Bronchial epithelial cell (primary cell): ENCODE measurements around the gene VHLL. TPM values are rescaled to one million over a fixed set of nuclear protein-coding genes. Genes with fewer than 3 reads are reported as not detected.

Experiments used
- DNase-seq: peaks from one replicate; pipeline ENCODE4 v3.0.0-alpha.2; 2010; ENCODE audit warnings: low read depth
- FAIRE-seq: peaks from 2 replicates; lab custom pipeline; 2011; peaks lifted over from hg19 to GRCh38; lab: Jason Lieb, UNC
- H3K27me3 ChIP-seq: 2 replicates; pipeline ENCODE4 v1.5.1; 2011; ENCODE audit warnings: low read length; ENCODE audit not compliant: control insufficient read depth, insufficient read depth
- H3K36me3 ChIP-seq: 2 replicates; pipeline ENCODE4 v1.5.1; 2011; ENCODE audit warnings: low read length; ENCODE audit not compliant: control insufficient read depth, insufficient read depth
- H3K4me3 ChIP-seq: 2 replicates; pipeline ENCODE4 v1.5.1; 2011; ENCODE audit warnings: mild to moderate bottlenecking, low read depth, low read length, control low read depth
- total RNA-seq: library from RNA; depleted of rRNA; stranded (reverse); fragments of >200 nt; gene quantifications from 2 replicates; pipeline ENCODE4 v1.2.1, GENCODE V29; 2014
- TF ChIP-seq, protein P1 (sequence below): IDR thresholded peaks from 2 replicates; pipeline ENCODE4 v1.5.1; 2011; ENCODE audit warnings: mild to moderate bottlenecking, moderate library complexity, low read length, control low read depth, inconsistent platforms; ENCODE audit not compliant: insufficient read depth, severe bottlenecking

The VHLL gene
- total RNA-seq, 1 donor from 2014 or later, result 0.26 TPM

DNA sequence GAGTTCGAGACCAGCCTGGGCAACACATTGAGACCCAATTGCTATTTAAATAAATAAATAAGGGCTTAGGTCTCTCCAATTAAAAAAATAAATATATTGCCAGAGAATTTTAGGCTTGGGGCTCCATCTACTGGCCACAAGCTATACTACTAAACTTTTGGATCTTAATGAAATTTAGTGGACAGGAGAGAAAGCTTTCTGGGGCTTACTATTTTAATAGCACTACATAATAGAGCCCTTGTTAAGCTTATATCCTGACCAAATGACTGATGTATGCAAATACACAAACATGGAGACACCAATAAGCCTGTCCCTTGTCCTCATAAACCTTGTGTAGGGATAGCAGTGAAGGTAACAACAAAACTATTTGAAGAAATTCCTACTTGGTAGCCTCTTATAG lies 20.6 kb upstream of the VHLL start:
- H3K36me3 ChIP-seq, result peaks cover 35% of the 10 kb centered on the region
- H3K4me3 ChIP-seq, result no peak overlapping the region
- DNase-seq (peak; percentile 21), FAIRE-seq (no peak)
- H3K27me3 ChIP-seq, result no peaks in the 10 kb centered on the region
- TF ChIP-seq, protein P1, sequence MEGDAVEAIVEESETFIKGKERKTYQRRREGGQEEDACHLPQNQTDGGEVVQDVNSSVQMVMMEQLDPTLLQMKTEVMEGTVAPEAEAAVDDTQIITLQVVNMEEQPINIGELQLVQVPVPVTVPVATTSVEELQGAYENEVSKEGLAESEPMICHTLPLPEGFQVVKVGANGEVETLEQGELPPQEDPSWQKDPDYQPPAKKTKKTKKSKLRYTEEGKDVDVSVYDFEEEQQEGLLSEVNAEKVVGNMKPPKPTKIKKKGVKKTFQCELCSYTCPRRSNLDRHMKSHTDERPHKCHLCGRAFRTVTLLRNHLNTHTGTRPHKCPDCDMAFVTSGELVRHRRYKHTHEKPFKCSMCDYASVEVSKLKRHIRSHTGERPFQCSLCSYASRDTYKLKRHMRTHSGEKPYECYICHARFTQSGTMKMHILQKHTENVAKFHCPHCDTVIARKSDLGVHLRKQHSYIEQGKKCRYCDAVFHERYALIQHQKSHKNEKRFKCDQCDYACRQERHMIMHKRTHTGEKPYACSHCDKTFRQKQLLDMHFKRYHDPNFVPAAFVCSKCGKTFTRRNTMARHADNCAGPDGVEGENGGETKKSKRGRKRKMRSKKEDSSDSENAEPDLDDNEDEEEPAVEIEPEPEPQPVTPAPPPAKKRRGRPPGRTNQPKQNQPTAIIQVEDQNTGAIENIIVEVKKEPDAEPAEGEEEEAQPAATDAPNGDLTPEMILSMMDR, result peak; percentile 27

- FAIRE-seq, result no peak
- no peak for DNase-seq
- H3K36me3 ChIP-seq, result peaks cover 34% of the 10 kb centered on the region
These were observed 17.8 kb upstream of the VHLL start for GRCh38 chr1:156316909-156317308.

DNA sequence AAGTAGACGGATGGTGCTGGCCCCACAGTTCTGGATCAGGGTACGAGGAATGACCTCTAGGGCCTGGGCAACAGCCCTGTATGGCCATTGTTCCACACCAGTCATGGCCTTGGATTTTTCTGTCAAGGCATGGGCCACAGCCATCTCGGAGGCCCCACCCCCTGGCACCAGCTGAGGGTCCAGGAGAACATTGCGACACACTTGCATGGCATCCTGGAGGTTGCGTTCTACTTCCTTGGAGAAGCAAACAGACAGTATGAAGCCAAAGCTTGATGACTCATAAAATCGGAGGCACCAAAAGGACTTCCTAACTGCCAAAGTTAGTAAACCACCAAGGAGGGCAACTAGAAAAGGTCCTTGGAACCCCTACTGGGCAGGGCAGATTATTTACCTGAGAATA lies 11.9 kb upstream of the VHLL start:
- Histone ChIP-seq H3K36me3 (peaks cover 19% of the 10 kb centered on the region), H3K27me3 (no peaks in the 10 kb centered on the region), H3K4me3 (no peak overlapping the region)
- FAIRE-seq, result no peak
- TF ChIP-seq, protein P1, result no peak
- peak; percentile 50 for DNase-seq

More at GRCh38 chr1:156316909-156317308, 17.8 kb upstream of the VHLL start:
- Histone ChIP-seq H3K27me3 (no peaks in the 10 kb centered on the region), H3K4me3 (no peak overlapping the region)
- TF ChIP-seq, protein P1, result no peak

DNA sequence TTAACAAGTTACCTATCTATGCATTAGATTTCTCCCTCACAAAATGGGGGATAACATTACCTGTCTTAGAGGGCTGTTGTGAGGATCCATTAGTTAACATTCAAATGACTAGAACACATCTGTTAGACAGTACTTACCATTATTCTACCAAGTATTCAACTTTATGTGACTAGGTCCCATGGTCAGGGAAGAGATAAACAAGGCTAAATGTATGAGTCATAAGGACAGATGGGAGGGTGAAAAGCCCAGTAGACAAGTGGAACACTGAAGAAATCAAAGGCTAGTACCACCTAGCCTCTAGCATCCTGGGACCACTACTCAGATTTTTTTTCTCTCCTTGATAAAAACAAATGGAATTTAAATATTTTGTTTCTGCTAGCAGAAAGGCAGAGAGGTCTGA lies 9.0 kb upstream of the VHLL start:
- FAIRE-seq (no peak), DNase-seq (no peak)
- no peak overlapping the region for H3K4me3 ChIP-seq
- no peaks in the 10 kb centered on the region for H3K27me3 ChIP-seq
- TF ChIP-seq, protein P1, result no peak
- H3K36me3 ChIP-seq, result peaks cover 12% of the 10 kb centered on the region

DNA sequence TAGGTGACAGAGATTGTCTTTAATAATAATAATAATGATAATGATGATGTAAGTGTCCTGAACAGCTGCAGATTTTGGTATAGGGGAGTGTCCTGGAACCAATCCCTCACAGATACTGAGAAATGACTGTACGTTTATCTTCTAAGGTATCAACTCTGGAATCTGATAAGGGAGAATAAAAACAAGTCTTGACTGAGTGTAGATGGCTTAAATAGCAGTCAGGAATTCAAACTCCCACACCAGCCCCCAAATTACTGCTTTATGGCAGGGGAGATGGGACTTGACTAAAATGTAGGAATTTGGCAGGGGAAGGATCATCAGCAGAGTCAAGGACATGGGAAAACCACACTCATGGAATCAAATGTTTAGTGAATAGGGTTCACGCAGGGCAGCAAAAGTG lies 6.1 kb upstream of the VHLL start:
- FAIRE-seq, result no peak
- H3K36me3 ChIP-seq, result peaks cover 9% of the 10 kb centered on the region
- H3K4me3 ChIP-seq, result no peak overlapping the region
- DNase-seq, result no peak
- TF ChIP-seq, protein P1, result no peak
- H3K27me3 ChIP-seq, result no peaks in the 10 kb centered on the region

- H3K36me3 ChIP-seq, result peaks cover 1% of the 10 kb centered on the region
- FAIRE-seq (no peak), DNase-seq (peak; percentile 51)
- no peaks in the 10 kb centered on the region for H3K27me3 ChIP-seq
- H3K4me3 ChIP-seq, result no peak overlapping the region
- TF ChIP-seq, protein P1, result no peak
These were observed 4.1 kb upstream of the VHLL start for GRCh38 chr1:156303241-156303640.
